NCI-H2196 treated with DMSO at 0.1 percent for 48 hours (cell line): Measurements from ENCODE around the gene ATAD3C.
"Not testable (repeated sequence)": the region's sequence is repeated elsewhere in the genome, so short reads cannot be mapped to it uniquely, and the experiment has no call there.

Source experiments
- DNase-seq: peaks from one replicate; lab custom pipeline; 2025; ENCODE audit not compliant: unreplicated experiment; lab: John Stamatoyannopoulos, UW

Gene ATAD3C, protein sequence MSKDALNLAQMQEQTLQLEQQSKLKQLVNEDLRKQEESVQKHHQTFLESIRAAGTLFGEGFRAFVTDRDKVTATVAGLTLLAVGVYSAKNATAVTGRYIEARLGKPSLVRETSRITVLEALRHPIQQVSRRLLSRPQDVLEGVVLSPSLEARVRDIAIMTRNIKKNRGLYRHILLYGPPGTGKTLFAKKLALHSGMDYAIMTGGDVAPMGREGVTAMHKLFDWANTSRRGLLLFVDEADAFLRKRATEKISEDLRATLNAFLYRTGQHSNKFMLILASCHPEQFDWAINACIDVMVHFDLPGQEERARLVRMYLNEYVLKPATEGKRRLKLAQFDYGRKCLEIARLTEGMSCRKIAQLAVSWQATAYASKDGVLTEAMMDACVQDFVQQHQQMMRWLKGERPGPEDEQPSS

DNA sequence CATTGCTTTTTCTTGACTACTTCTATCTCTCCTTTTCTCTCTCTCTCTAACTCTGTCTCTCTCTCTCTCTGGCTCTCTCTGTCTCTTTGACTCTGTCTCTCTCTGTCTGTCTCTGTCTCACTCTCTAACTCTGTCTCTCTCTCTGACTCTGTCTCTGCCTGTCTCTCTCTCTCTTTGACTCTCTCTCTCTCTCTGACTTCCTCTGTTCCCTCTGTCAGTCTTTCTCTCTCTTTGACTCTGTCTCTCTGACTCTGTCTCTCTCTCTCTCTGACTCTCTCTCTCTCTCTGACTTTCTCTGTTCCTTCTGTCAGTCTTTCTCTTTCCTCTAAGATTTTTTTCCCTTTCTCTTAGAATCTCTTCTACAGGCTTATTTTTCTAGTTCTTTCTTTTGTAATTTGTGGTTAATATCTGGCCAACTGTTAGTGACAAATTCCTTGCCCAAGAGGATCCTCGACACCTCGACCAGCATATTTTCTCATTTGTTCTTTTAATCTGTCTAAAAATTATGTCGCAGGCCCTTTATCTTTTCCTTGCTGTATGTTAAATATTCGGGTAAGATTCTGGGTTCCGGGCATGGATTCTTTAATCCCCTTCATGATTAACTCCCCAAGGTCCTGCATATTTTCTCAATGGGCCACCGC lies at the start of gene ATAD3C:
ATAD3C (plus strand) TSS at position 591 of the 641 bp plus-strand sequence. CDS start 995 bp downstream, outside the sequence.
- no peak for DNase-seq

DNA sequence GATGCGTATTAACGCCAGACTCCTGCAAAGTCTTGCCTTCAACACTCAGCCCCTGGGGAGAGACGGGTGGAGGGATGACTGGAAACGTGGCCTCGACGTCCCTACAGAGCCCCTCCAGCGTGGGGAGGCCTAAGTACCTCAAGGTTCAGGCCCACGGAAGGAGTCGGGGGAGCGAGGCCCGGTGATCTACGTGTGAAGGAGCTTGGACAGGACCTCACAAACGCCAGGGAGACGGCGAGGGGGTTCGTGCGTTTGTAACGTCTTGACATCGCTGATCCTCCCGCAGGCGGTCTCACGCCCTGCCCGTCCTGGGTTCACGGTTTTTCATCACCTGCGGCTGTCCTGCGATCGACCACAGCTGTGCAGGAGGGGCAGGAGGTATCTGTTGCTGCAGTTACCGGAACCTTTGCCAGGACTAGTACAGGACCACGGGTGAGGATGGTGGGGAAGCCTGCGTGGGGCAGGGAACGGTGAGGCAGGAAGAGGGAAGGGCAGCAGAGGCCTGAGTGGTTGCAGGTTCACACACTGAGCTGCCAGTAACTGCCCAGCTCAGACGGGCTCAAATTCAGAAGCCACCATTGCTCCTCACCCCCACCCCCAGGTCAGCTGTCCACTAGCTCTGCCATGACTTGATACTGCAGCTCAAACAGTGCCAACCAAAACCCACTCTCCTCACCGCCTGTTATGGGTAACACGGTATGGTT lies 49.5 kb upstream of the ATAD3C start:
- DNase-seq, result no peak

DNA sequence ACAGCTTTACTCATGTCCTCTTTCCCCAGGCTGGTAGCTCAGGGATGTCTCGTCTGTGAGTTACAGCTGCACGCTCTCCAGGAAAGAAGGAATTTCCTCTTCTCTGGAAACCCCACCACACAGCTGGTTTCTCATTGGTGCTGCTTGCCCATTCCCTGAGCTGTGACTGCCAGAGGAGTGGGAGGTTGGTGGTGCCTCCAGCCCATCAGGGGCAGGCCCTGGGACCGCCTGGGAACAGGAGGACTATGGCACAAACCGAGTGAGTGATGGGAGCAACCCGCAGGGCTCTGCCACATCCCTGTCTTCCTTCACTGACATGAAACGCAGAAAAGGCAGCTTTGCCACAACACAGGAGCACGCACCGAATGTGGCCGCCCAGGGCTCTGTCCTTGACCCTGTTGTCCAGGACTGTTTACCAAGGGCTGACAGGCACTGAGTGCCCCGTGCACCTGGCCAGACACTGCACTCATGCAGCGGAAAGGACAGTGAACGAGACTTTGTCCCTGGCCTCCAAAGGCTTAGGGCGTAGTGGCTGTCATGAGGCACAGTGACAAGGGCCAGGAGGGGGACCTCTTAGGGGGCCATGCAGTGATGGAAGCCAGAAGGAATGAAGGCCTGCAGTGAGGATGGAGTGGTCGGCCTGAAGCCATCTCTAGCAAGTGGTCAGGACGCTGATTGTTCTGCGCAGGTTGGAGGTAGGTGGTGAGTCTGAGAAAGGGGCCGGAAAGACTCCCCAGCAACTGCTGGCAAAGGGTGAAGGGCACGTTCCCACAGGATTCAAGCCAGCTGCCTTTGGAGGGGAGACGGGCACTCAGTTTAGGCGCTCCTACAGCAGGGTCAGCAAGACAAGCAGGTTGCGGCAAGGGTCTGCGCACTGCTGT lies 48.7 kb upstream of the ATAD3C start:
- DNase-seq, result no peak

DNA sequence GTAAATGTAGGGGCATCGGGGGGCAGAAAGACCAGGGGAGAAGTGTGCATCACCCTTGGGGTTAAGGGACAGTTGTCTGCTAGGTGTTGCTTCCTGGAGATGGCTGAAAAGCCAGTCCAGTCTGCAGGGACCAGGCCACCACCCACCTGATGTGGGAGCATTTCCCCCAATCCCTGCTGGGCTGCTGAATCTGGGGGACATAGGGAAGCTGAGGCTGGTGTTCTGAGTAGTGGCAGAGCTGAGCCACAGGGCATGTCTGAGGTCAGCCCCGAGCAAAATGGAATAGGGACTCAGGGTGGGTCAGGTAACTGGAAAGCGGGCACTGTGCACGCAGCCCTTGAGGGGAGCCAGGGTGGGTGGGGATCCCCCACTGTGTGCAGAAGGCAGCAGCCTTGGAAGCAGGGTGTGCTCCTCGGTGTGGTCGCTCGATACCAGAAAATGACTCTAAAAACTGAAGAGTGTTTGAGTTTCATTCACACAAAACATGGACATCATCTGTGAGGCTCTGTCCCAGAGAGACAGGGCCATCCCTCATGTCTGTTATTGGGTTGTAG lies 48.0 kb upstream of the ATAD3C start:
- DNase-seq, result no peak

DNA sequence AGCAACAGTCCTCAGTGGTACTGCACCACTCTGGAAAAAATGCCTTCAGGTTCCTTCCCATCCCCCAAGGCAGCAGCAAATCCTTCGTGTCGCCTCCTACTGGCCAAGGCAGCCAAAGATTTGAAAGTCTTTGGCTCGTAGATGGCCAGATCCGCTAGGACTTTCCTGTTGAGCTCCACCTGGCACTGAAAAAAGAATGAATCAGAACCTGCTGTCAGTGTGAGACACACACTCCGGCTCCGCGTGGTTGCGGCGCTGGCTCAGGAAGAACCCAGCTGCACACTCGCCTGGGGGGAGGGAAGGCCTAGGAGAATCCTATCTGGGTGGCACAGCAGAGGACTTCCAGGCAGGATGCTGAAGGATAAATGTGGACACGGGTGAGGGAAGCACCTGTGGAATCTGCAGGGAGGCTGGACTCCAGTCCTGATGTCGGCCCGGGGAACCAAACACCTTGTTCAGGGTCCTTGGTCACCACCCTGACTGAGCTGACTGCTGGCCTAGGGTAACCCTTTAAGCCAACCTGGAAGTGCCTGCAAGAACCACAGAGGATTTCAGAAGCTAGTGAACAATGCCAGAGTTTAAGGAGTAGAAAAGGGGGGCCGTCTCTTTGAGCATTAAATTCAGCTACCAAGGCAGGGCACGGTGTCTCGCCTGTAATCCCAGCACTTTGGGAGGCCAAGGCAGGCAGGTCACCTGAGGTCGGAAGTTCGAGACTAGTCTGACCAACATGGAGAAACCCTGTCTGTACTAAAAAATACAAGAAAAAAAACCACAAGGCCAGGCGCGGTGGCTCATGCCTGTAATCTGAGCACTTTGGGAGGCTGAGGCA lies 47.2 kb upstream of the ATAD3C start:
- peak; percentile 31 for DNase-seq

DNA sequence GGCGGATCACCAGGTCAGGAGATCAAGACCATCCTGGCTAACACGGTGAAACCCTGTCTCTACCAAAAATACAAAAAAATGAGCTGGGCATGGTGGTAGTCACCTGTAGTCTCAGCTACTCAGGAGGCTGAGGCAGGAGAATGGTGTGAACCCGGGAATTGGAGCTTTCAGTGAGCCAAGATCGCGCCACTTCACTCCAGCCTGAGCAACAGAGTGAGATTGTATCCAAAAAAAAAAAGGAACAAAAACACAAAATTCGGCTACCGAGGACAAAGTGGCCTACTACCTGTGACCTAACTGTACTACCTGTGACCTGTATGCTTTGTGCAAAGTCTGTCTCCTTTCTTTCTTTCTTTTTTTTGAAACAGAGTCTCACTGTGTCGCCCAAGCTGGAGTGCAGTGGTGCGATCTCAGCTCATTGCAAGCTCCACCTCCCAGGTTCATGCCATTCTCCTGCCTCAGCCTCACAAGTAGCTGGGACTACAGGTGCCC lies 46.5 kb upstream of the ATAD3C start:
- DNase-seq, result not testable (repeated sequence)

DNA sequence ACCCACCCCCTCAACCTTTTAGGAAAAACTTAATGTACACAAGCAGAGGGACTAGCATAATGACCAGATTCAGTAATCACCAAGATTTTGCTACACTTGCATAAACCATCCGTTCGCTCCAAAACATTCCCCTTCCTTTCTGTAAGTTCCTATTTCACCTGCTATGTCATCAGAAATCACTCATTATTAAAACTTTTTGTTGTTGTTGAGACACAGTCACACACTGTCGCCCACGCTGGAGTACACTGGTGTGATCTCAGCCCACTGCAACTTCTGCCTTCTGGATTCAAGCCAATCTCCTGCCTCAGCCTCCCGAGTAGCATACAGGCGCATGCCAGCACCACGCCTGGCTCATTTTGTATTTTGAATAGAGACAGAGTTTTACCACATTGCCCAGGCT lies 45.8 kb upstream of the ATAD3C start:
- no peak for DNase-seq

DNA sequence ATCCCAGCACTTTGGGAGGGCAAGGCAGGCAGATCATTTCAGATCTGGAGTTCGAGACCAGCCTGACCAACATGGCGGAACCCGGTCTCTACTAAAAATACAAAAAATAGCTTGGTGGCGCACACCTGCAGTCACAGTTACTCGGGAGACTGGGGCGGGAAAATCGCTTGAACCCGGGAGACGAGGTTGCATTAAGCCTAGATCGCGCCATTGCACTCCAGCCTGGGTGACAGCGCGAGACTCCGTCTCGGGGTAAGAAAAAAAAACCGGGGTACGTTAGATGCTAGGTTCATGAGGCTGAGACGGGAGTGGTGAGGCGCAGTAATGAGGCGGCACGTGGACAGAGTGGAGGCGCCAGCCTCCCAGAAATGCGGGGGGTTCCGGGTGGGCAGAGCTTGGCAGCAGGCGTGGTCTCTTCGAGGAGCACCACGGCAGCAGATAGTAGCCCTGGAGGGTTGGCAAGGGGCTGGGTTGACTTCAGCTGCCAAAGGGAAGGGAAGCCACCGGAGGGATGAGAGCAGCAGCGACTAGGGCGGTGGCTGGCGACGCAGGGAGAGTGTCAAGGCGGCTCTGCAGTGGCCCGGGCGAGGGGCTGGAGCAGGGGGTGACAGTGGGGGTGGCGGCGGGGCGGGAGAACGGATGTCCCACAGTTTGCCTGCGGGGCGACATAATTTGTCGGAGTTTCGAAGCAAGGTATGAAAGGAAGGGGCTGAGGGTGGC lies 43.2 kb upstream of the ATAD3C start:
- DNase-seq, result no peak

DNA sequence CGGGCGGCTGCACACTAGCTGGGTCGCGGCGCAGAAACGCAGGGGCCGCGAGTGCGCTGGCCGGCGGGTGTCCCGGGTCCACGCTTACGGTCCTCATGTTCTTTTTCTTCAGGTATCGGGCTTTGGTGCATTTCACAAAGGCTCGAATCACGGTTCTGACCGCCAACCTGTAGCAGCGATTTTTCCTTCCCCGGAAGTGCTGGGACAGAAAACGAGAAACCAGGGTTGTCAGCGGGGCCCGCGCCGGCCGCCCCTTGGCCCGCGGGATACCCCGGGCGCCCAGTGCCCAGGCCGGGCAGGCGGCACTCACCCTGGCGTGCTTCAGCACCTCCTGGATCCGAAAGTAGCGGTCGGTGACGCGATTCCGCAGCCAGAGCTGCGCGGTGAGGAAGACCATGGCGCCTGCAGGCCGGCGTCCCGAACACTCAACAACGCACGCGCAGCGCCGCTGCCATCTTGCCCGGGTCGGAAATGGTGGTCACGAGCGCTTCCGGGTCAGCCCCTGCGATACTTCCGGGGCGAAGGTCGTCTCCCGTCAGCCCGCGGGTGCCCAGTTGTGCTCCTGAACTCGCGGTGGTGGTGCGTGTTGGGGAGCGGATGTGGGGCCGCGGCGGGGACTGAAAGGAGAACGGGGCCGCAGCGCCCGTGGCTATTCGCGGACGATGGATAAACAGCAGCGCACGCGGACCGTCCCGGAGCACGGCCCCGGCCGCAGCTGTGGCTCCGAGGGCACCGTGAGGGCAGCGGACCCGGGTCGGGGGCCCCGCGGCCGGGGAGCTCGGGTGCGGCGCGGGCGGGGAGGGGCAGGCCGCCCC lies 42.5 kb upstream of the ATAD3C start, which contains the start of gene MRPL20:
MRPL20 (minus strand) TSS at position 473 of the 815 bp plus-strand sequence; CDS start at position 397, 76 bp downstream.
- peak; percentile 88 for DNase-seq

DNA sequence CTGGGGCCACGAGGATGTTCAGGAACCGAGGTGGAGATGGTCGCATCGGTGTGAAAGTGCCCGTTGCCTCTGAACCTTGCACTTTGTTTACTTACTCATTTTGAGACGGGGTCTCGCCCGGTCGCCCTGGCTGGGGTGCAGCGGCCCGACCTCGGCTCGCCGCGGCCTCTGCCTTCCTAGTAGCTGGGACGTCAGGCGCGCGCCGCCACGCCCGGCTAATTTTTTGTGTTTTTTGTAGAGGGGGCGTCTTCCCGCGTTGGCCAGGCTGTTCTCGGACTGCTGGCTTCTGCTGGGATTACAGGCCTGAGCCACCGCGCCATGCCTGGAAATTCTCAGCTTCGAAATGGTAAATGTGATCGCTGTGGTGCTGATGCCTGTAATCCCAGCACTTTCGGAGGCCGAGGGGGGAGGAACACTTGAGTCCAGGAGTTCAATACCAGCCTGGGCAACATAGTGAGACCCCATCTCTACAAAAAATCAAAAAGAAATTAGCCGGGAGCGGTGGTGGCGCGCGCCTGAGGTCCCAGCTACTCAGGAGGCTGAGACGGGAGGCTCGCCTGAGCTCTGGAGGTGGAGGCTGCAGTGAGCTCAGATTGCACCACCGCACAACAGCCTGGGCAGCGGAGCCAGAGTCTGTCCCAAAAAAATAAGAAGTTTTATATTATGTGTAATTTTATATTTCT lies 41.7 kb upstream of the ATAD3C start:
- no peak for DNase-seq

DNA sequence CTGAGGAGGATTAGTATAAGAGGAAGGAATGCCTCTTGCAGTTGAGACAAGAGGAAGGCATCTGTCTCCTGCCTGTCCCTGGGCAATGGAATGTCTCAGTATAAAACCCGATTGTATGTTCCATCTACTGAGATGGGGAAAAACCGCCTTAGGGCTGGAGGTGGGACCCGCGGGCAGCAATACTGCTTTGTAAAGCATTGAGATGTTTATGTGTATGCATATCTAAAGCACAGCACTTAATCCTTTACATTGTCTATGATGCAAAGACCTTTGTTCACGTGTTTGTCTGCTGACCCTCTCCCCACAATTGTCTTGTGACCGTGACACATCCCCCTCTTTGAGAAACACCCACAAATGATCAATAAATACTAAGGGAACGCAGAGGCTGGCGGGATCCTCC lies 39.3 kb upstream of the ATAD3C start:
- not testable (repeated sequence) for DNase-seq

DNA sequence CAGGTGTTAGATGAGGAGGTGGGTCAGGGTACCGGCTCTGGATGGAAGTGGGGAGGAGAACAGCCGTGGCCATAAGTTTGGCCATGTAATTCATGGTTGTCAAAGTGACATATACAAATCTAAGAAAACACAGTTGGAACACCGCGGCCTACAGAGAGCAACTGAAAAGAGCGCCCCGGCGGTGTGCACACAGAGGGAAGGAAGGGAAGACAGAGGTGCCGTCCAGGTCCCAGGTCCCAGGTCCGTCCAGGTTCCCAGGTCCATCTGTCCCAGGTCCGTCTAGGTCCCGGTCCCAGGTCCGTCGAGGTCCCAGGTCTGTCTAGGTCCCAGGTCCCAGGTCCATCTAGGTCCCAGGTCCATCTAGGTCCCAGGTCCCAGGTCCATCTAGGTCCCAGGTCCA lies 37.9 kb upstream of the ATAD3C start:
- no peak for DNase-seq

DNA sequence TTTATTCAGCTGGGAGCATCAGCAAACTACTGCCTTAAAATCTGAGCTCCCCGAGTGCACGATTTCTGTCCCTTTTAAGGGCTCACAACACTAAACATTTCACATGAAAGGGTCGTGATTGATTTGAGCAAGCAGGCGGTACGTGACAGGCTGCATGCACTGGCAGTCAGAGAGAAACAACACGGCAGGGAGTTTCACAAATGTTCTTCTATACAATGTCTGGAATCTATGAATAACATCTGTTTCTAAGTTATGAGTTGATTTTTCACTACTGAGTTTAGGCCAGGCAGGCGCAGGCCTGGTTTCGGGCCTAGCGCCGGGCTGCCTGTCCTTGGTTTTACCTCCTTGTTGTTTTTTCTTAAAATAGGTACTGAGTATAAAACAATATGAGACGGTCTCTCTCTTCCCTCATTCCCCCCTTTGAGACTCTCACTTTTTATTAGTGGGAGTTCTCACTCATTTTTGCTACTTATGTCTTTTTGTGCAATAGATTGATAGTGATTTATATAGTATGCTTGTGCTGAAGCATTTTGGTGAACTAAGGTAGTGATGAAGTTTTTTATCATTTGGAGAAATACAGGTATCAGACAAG lies 37.1 kb upstream of the ATAD3C start:
- not testable (repeated sequence) for DNase-seq

DNA sequence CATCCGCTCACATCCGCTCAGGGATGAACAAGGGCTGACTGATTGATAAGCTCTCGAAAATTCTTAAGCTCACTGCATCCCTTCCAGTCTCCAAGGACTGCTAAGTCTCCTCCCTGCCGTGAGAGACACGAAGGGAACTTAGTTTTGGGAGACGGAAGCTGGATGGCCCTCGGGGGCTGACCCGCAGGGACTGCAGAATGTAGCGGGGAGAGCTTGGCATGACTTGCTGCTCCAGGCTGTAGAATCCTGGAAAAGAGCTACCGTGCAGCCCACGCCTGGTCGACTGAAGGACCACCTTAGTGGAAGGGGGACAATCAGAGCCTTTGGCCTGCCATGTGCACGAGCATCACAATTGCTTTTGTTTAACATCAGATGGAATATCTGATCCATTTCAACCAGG lies 33.7 kb upstream of the ATAD3C start:
- no peak for DNase-seq

DNA sequence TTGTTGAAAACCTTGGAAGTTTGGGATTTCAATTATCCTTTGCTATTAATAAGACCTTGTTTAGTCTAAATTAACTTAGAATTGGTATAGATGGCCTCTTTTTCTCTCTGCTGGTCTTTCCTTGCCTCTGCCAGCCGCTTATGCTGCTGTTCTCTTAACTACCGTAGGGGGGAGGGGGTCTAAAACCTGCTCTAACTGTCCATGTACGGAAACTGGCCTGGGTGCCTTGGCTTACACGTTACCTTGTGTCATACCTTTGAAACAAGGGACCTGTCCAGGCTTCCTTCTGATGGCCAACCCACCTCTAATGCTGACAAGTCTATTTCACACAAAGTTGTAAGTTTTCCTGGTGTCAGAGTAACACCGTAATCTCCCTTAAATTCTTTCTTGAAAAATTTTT lies 32.1 kb upstream of the ATAD3C start:
- not testable (repeated sequence) for DNase-seq

DNA sequence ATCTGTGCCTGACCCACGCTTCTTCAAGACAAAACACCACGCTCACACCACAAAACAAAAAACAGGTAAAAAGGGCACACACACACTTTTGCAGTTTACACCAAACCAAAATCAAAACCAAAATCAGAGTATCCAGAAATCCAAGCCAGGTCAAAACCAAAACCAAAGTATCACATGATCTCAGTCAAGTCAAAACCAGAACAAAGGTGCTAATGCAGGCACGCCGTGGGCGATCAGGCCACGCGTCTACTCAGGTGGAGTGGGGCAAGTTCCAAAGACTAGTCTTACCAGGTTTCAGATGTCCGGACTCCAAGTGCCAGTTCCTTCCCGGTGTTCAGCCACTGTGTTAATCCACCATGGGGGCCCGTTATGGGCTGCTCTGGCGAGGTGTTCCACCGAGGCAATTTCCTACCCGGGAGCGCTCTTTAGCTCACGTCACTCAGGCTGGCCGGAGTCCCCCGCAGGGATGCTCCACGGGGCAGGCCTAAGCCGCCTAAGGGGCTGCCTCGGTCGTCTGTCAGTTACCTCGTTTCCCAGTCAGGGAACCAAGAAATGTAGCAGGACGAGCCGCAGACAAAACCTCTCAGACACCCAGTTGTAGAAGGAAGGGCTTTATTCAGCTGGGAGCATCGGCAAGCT lies 31.5 kb upstream of the ATAD3C start:
- DNase-seq, result not testable (repeated sequence)
